ENCODE results near the gene COTL1. TPM values are rescaled to one million over a fixed set of nuclear protein-coding genes. Genes with fewer than 3 reads are reported as not detected.
A peak's percentile ranks its signal among the peaks of the same experiment; 100 is the strongest.

Gene COTL1
- total RNA-seq, 1 donor from 2014 or later = 531 TPM

DNA sequence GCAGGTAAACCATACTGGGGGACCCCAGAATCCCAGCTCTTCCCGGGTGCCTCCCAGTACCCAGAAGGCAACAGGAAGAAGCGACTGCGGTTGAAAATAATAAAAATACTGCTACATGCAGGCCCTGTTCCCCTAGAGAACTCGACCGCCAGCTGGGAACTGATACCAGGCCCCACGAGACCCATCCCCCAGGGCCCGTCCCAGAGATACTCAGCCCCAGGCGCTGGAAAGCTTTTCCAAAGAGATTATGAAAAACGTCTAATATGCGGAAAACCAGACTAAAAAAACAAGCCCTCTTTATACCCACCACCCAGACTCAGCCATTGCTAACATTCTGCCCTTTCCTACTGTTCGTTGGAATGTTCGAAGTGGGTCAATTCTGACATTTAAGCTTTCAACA, 100.5 kb downstream of the COTL1 start:
- Mint-ChIP-seq H3K27me3 (ENCODE audit: insufficient read depth) (no peaks in the 10 kb centered on the region), H3K36me3 (ENCODE audit: low read depth) (peaks cover 15% of the 10 kb centered on the region), H3K9me3 (no peaks in the 10 kb centered on the region), H3K27ac (peak overlapping the region; percentile 31), H3K4me1 (ENCODE audit: low read depth) (peaks cover 83% of the 10 kb centered on the region), H3K4me3 (no peak overlapping the region)
- no peak for DNase-seq (ENCODE audit: low spot score)
- intact Hi-C loops (cut with micrococcal nuclease) = loop anchor here (10.0 kb wide), 1 partner anchor 1037 kb away; no protein-coding TSS in a partner anchor

Other genes starting within 250 kb of the COTL1 start
- gene ATP2C2, start 249.5 kb downstream of the COTL1 start, total RNA-seq = not detected in 2 replicates
- gene MEAK7, start 113.4 kb downstream of the COTL1 start, total RNA-seq = 10.6 and 10.9 TPM in 2 replicates
- 39.3 and 42.6 TPM in 2 replicates for gene KLHL36, start 30.4 kb upstream of the COTL1 start, total RNA-seq
- 153 and 159 TPM in 2 replicates for gene USP10, start 81.9 kb upstream of the COTL1 start, total RNA-seq
- 0.20 TPM in 1 of 2 replicates, not detected in the other for gene CRISPLD2, start 201.9 kb upstream of the COTL1 start, total RNA-seq

Data from activated T-helper 1 cell treated with anti-CD3 and anti-CD28 coated beads, Interleukin-12 subunit alpha, Interleukin-12 subunit beta, Interleukin-2, Interleukin-4 antibody, amounts not matched to agents 30 ng/mL and 10 ng/mL and 1 ng/mL, durations not matched to agents 14 hours and 24 hours and 36 hours (primary cell).